HEK293 (cell line): ENCODE measurements around the gene SLC5A4.

Source experiments
- CTCF ChIP-seq: fragments of 450-650 bp; formaldehyde crosslinking; IDR thresholded peaks from 2 replicates; pipeline ENCODE4 v1.5.1; 2016; ENCODE audit warnings: missing biosample characterization, missing genetic modification characterization
- GLIS2 ChIP-seq: fragments of 450-650 bp; formaldehyde crosslinking; IDR thresholded peaks from 2 replicates; pipeline ENCODE4 v1.5.1; 2016; ENCODE audit warnings: missing biosample characterization, missing genetic modification characterization
- ZBTB17 ChIP-seq: fragments of 450-650 bp; formaldehyde crosslinking; IDR thresholded peaks from 2 replicates; pipeline ENCODE4 v1.5.1; 2016; ENCODE audit warnings: missing biosample characterization, missing genetic modification characterization
- ZNF366 ChIP-seq: fragments of 450-650 bp; formaldehyde crosslinking; conservative IDR thresholded peaks from 2 replicates; pipeline ENCODE4 v1.5.1; 2016; ENCODE audit warnings: missing biosample characterization, missing genetic modification characterization

- no peak for TF ChIP-seq CTCF
- TF ChIP-seq ZBTB17 (tag by site-specific recombination) = no peak
- TF ChIP-seq GLIS2 = no peak
- no peak for TF ChIP-seq ZNF366 (tag by site-specific recombination)
These were observed 14.2 kb upstream of the SLC5A4 start for GRCh38 chr22:32269316-32269715.
